RWPE1 (cell line): ENCODE measurements around the gene IL21R.

ENCODE experiments used
- CTCF ChIA-PET: fragments of 350-600 bp; sonication (Branson Sonifier 250); formaldehyde crosslinking; extraction: SDS; loops from one replicate; lab custom pipeline; 2021; lab: Yijun Ruan, JAX
- POLR2A ChIA-PET: fragments of 400-600 bp; formaldehyde crosslinking; extraction: SDS; loops from one replicate; lab custom pipeline; 2020; ENCODE audit warnings: antibody characterized with exemption; ENCODE audit not compliant: low non-redundant PET; lab: Yijun Ruan, JAX
- DNase-seq: peaks from one replicate; pipeline ENCODE4 v3.0.0; 2012; ENCODE audit warnings: low spot score
- H3K27ac ChIP-seq: fragments of 450-650 bp; 2 replicates; pipeline ENCODE4 v1.5.1; 2017
- CTCF ChIP-seq: fragments of 450-650 bp; conservative IDR thresholded peaks from 2 replicates; pipeline ENCODE4 v1.5.1; 2017; ENCODE audit warnings: low read depth, mild to moderate bottlenecking

The IL21R gene

GRCh38 chr16:27401768-27402568 lies at the start of gene IL21R:
Gene IL21R (plus strand): TSS chr16:27402174. CDS start chr16:27430072, 27,898 bp downstream.
- H3K27ac ChIP-seq, result no peak within 1 kb of the TSS
- no peak for DNase-seq
- no peak for TF ChIP-seq CTCF
- ChIA-PET POLR2A (no interaction called here), CTCF (no interaction called here)

GRCh38 chr16:27353853-27354252 lies 48.1 kb upstream of the IL21R start:
- no peak for DNase-seq

GRCh38 chr16:27355610-27356009 lies 46.4 kb upstream of the IL21R start:
- CTCF ChIA-PET, result interaction anchor here (1.2 kb wide), 1 partner anchor 101 kb away, joined by 5 read pairs; no protein-coding TSS in a partner anchor
- POLR2A ChIA-PET, result no interaction called here
- H3K27ac ChIP-seq, result no peak overlapping the region
- DNase-seq, result no peak
- no peak; the same call in 1 of the 2 replicates for TF ChIP-seq CTCF

More at GRCh38 chr16:27353853-27354252, 48.1 kb upstream of the IL21R start:
- CTCF ChIA-PET, result interaction anchor here (1.0 kb wide), 1 partner anchor 10 kb away, joined by 4 read pairs; no protein-coding TSS in a partner anchor
- no peak for TF ChIP-seq CTCF
- POLR2A ChIA-PET, result no interaction called here
- no peak overlapping the region for H3K27ac ChIP-seq

- TF ChIP-seq CTCF, result no peak
- POLR2A ChIA-PET, result no interaction called here
- CTCF ChIA-PET, result no interaction called here
- no peak overlapping the region for H3K27ac ChIP-seq
- no peak for DNase-seq
These were observed 45.2 kb upstream of the IL21R start for GRCh38 chr16:27356794-27357193.

- CTCF ChIA-PET, result no interaction called here
- POLR2A ChIA-PET, result no interaction called here
- no peak for DNase-seq
- no peak for TF ChIP-seq CTCF
- H3K27ac ChIP-seq, result no peak overlapping the region
These were observed 42.9 kb upstream of the IL21R start for GRCh38 chr16:27359051-27359450.

- CTCF ChIA-PET, result no interaction called here
- no peak for DNase-seq
These were observed 42.4 kb upstream of the IL21R start for GRCh38 chr16:27359615-27360014.

More at GRCh38 chr16:27359615-27360014, 42.4 kb upstream of the IL21R start:
- H3K27ac ChIP-seq, result no peak overlapping the region
- POLR2A ChIA-PET, result no interaction called here
- no peak for TF ChIP-seq CTCF
